Hematopoietic multipotent progenitor cell treated with erythropoietin and hydrocortisone succinate and interleukin-3 and kit ligand, for 15 days (in vitro differentiated cells): Measurements from ENCODE around the gene GTSE1.

Experiments used
- DNase-seq: peaks from one replicate; pipeline ENCODE4 v3.0.0-alpha.2; 2015; ENCODE audit warnings: low spot score

The GTSE1 gene

GRCh38 chr22:46366801-46367706, 70.4 kb downstream of the GTSE1 start:
- DNase-seq, result no peak

- DNase-seq, result peak; percentile 51
Measured at GRCh38 chr22:46367707-46368191, 71.1 kb downstream of the GTSE1 start.

- no peak for DNase-seq
Measured at GRCh38 chr22:46368422-46368821, 71.8 kb downstream of the GTSE1 start.

- DNase-seq, result no peak
Measured at GRCh38 chr22:46368871-46369715, 72.4 kb downstream of the GTSE1 start.

- DNase-seq, result no peak
Measured at GRCh38 chr22:46369716-46370583, 73.3 kb downstream of the GTSE1 start.

- DNase-seq, result no peak
Measured at GRCh38 chr22:46370584-46371291, 74.1 kb downstream of the GTSE1 start.

- no peak for DNase-seq
Measured at GRCh38 chr22:46371623-46372226, 75.1 kb downstream of the GTSE1 start.

- no peak for DNase-seq
Measured at GRCh38 chr22:46372686-46373085, 76.0 kb downstream of the GTSE1 start.

- no peak for DNase-seq
Measured at GRCh38 chr22:46373159-46373558, 76.5 kb downstream of the GTSE1 start.

GRCh38 chr22:46373921-46374662, 77.4 kb downstream of the GTSE1 start:
- DNase-seq, result no peak

- DNase-seq, result no peak
Measured at GRCh38 chr22:46374663-46375474, 78.2 kb downstream of the GTSE1 start.

- no peak for DNase-seq
Measured at GRCh38 chr22:46376111-46376510, 79.4 kb downstream of the GTSE1 start.

- no peak for DNase-seq
Measured at GRCh38 chr22:46376908-46377524, 80.3 kb downstream of the GTSE1 start.

GRCh38 chr22:46377525-46378425, 81.1 kb downstream of the GTSE1 start:
- no peak for DNase-seq

- DNase-seq, result no peak
Measured at GRCh38 chr22:46378426-46379065, 81.9 kb downstream of the GTSE1 start.

GRCh38 chr22:46379066-46379930, 82.6 kb downstream of the GTSE1 start:
- no peak for DNase-seq
